Right ventricle myocardium inferior (tissue), 1 donor: ENCODE measurements around the gene LIX1L. TPM values are rescaled to one million over a fixed set of nuclear protein-coding genes. Genes with fewer than 3 reads are reported as not detected.

ENCODE experiments used
- ATAC-seq: fragments of 200-7000 bp; cut with Tn5 transposase; one replicate; pipeline ENCODE4 v1.9.1; 2020; ENCODE audit warnings: mild to moderate bottlenecking, moderate library complexity
- DNase-seq: peaks from one replicate; pipeline ENCODE4 v3.0.0; 2021; ENCODE audit errors: missing footprints
- intact Hi-C: fragments of 100-400 bp; cut with DNase I; formaldehyde crosslinking; loops from one replicate; pipeline ENCODE4 v1.11.0; 2022
- total RNA-seq: library from RNA; stranded (reverse); fragmentation: NEBNext Ultra II Directional; extraction: Animal tissue kit (Norgen Biotek cat#: 25700); gene quantifications from one replicate; pipeline ENCODE4 v1.2.1, GENCODE V29; 2021
- donor health status: DM: no; HTN: yes; CAD: no; lungs with severe emphysema.

The LIX1L gene
- total RNA-seq, 1 donor from 2014 or later, result 25.8 TPM

DNA sequence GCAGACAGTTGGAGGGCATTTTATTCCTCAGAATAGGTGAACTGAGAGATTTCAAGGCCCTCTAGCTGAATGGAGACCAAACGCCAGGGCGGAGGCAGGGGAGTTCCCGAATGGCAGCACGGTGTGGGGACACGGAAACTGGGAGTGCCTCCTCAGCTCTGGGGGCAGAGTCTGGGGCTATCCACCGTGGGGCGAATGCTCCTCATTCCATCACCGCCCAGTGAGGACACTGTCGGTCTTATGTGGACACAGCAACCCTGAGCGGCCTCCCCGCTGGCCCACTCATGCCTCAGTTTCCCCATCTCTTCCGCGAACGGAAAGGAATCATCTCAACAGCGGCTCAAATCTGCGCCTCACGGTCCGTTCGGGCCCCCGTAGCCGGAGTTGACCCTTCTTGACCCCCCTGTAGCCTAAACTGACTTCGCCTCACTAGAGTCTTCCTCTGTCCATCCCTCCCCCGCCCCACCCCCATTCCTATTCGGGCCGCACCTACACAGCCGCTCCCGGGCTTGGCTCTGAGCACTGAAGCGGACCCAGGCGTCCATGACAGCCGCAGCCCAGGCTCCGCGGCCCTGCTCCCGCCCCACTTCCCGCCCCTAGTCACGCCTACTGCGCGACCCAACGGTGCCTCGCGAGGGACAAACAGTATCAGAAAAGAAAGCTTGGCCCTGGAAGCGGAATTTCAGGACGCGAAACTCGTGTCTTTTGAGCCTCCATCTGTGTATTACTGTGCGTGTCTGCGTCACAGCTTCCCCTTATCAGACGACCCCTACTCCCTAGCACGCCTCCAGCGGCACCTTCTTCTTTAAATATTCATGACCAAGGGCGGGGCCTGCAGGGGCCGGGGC lies 39.4 kb downstream of the LIX1L start, which contains the start of gene PEX11B:
Gene PEX11B (minus strand): TSS at position 574 of the 848 bp plus-strand sequence. CDS start 29 bp downstream, at position 545.
- DNase-seq (peak; percentile 96), ATAC-seq (peak; percentile 95)
- intact Hi-C loops, result loop anchor here (5.0 kb wide), 1 partner anchor 39 kb away; the partner anchor contains the start of gene LIX1L

DNA sequence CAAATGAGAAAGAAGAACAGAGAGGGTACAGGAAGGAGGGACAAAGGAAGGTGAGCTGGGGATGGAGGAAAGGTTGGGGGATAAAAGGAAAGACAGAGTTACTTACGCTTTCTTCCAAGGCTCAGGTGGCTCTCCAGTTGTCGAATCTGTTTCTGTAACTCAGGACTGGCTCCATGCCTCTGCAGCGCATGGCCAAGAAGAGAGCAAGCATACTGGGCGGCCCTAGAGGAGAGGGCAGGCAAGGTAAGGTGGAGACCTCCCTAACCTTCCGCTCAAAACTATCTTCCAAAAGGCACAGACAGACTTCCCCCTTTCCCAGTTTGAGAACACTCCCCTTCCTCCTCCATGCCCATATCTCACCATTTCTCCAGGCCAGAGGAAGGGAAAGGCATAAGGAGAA lies 40.2 kb downstream of the LIX1L start:
- DNase-seq (no peak), ATAC-seq (no peak)
- intact Hi-C loops, result loop anchor here (5.0 kb wide), 1 partner anchor 40 kb away; the partner anchor contains the start of gene LIX1L

DNA sequence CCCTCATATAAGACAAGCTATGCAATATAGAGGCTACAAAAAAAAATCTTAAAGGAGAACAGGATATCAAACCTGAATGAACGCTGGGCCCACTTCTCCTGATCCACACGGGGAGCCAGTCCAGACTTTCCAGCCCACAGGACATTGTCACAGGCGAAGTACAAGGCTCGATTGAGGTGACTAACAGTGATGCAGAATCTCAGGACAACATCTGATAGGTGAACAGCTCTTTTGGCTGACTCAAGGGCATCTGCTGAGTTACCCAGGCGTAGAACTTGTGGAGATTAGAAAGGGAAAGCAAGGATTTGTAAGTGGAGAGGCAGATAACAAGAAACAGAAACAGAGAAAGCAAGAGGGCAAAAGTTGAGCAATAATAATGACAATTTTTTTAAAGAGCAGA lies 41.1 kb downstream of the LIX1L start:
- DNase-seq (no peak), ATAC-seq (no peak)
- intact Hi-C loops, result loop anchor here (5.0 kb wide), 1 partner anchor 41 kb away; the partner anchor contains the start of gene LIX1L

DNA sequence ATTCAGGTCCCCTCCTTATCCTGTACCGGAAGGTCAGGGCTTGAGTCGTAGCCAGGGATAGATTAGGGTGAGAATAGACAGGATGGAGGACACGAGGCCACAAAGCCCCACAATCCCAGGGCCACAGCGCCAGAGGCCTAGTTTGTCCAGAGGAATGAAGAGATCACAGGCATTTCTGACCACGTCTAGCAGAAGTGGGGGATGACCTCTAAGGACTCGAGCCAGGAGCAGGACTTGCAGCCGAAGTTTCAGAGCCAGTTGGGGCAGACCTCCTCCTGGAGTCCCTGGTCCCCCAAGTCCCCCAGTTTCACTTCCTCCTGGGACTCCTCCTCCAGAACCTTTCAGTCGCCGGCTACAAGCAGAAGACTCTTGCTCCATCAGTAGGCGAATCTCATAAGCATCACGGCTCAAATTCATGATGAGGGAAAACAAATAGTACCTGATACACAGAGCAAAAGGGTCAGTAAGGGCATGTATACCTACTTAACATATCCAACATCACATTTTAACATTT lies 45.6 kb downstream of the LIX1L start:
- DNase-seq, result no peak
- intact Hi-C loops, result no loop called here
- no peak for ATAC-seq

DNA sequence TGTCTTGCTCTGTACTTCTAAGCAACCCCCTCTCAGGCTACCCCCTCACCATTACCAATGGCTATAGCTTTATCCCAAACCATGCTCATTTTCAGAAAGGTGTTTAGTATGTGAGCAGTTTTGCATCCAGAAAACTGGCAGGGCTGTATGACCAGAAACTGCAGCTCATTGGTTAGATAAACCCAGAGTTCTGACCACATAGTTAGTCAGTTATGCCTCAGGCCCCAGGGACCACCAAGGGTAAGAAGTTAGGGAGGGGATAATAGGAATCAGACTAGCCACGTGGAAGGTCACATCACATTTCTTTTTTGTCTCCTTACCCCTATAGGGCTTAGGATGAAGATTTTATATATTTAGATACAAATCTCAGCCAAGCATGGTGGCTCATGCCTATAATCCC lies 49.2 kb downstream of the LIX1L start:
- intact Hi-C loops, result loop anchor here (1.0 kb wide), 1 partner anchor 16 kb away; no protein-coding TSS in a partner anchor
- ATAC-seq, result no peak
- DNase-seq, result no peak

DNA sequence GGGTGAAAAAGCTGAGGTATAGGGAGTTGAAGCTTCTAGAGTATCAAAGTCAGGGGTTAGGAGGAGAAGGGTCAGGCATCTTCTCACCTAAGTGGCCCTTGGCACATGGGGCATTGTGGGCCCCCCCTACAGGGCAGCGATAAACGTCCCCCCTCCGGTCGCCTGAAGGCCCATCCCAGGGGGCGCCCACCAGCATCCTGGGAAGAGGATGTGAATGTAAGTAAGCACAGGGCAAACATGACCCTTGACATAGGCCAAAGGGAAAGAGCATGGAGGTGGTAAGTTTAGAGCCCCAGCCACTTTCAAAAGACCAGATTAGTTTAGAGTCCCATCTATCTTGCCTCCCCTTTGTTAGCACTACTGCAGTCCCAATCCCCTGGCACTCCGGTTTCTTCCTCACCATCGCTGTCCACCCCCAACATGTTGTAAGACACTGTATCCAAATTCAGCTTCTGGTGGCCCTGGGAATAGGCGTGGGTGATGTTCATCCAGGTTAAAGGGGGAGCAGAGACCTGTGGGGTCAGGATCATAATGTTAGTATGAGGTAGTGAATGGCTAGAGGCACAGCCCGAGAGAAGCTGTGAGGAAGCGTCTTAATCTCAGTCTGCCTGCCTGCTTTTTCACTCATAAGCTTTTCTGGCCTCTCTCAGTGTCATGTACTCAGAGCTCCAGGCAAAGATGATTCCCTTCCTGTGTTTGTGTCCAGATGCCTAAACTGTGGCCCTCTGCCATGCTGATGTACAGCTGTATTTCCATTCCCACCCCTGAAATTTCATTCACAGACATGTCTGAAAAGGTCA lies 50.7 kb downstream of the LIX1L start:
- intact Hi-C loops, result no loop called here
- no peak for ATAC-seq

DNA sequence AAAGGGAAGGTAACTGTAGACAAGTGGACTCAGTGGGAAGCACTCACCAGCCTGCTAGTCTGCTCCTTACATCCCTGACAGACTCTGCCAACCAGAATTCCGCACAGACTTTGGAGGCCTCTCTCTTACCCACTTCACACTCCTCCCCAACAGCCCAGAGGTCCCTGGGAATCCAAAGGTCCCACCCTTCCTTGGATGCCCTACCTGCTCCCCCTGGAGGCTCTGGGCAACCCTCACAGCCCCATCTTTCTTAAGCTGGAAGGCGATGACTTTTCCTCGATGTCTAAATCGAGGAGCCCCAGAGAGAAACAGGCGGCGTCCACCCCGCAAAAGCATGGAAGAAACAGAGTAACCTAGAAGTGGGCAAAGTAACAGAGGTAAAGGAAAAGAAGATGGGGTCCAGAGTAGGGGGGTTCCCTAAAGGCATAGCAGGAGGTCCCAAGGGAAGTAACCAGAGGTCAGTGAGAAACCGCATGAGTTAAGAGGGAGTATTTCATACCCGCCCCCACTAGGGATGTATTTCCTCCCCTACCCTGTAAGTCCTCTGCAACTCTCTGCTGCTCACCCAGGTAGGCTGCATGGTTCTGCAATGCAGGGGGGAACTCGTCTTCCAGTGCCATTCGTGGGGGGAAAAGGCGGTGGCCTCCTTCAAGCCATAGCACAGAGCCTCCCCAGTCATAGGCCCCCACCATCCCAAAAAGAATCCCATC lies 56.4 kb downstream of the LIX1L start:
- ATAC-seq, result no peak
- no peak for DNase-seq
- intact Hi-C loops, result no loop called here

More for the DNA sequence above, 50.7 kb downstream of the LIX1L start:
- DNase-seq, result no peak

DNA sequence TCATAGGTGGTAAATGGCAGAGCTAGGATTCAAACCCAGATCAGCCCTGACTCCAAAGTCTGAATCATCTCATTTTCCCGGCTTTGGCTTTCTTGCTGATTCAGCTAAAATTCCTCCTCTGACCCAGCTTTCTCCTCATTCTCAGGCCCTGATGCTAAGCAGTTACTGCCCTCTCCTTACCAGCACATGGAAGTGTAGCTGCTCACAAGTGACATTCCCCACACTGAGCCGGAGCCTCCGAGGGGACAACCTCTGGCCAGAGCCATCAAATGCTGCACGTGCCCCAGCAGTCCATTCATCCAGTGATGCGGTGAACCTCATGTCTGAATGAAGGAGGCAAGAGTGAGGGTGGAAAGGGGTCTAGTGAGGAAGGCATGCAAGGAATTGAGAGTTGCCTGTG lies 59.1 kb downstream of the LIX1L start:
- ATAC-seq, result no peak
- no peak for DNase-seq
- intact Hi-C loops, result no loop called here

DNA sequence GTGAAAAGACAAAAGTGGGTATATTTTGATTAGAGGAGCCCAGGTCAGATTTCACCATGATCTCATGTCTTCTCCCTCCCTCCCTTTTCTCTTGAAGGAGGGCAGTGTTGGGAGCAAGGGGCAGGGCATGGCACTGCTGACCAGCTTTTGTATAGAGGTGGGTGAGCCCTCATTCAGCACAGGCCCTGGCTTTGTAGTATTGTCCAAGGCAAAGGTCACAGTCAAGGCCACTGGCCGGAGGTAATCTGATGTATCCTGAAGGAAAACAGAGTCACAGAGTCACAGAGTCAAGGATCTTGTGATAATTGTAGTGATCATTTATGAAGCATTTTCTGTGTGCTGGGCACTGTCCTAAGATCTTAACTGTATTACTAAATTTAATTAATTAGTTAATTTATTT lies 59.8 kb downstream of the LIX1L start:
- intact Hi-C loops, result no loop called here
- ATAC-seq (no peak), DNase-seq (no peak)

DNA sequence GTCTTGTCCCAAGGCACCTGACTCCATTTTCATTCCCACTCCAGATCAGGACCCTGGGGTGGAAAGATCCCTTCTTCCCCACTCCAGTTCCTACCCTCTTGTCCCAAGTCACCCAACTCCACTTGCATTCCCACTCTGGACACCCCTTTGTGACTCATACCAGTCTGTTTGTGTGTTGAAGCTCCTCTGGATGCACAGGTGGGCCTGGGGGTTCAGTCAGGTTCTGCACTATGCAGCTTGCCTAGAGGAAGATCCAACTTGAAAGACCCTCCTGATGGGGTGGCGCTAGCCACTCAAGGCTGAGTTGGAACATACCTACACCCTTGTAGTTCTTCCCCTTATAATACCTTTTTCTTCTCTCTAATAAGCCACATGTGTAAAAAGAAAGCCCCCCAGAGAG lies 62.3 kb downstream of the LIX1L start:
- ATAC-seq, result no peak
- DNase-seq, result no peak
- intact Hi-C loops, result no loop called here

DNA sequence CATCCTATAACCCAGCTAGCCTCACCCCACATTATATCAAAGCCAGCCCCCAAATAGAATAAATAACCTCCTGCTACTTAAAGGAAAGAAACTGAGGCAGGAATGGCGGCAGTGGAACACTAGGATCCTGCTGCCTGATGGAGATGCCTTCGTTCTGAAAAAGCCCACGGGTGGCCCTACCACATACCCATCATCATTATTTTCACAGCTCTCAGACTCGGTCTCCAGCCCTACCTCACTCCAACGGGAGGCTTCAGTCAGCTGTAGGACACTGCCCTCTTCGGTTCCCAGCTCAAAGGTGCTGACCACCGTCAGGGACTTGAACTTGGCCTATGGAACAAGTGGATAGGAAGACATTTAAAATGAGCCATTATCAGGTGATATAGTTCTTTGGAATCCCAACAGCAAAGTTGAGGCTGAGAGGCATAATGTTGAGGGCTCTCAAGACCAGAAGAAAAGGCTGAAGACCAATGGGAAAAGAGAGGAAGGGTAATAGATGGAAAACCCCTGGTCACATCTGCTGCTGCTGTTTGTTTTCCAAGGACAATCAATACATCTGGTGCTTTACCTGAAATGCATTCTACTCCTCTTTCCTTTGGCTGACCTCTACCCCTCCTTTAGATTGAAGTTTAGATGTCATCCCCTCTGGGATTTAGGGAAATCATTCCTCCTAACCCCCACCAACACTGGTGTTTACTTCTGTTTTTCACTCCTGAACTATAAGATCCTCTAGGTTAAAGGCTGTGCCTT lies 64.3 kb downstream of the LIX1L start:
- no peak for DNase-seq
- no peak for ATAC-seq
- intact Hi-C loops, result loop anchor here (2.0 to 5.0 kb wide), 2 partner anchors 34 to 119 kb away; partner anchors contain the start of gene RBM8A

DNA sequence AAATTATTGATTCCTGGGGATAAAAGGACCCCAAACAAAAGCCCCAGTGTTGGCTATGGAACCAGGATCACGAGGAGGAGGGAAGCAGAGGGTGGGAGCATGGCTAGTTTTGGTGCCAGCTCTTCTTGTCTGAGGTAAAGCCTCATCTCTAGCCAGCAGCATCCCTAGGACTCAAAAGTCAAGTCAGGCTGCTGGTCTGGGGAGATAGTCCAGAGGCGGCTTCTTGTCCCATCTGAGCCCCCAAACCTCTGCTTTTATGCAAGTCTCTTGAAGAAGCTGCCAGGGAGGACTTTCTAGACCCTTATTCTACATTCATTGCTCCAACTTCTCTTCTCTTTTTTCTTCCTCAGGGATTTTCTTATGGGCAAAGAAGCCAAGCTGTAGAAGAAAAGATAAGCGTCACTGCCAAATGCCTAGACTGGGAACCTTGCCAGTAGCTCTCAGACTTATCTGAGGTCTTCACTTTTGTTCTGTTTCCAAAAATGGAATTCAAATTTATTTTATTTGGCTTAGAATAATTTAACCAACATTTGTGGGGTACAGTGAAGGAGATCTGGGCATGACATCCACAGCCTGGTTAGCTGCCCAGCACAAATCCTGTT lies 65.2 kb downstream of the LIX1L start:
- no peak for ATAC-seq
- no peak for DNase-seq
- intact Hi-C loops, result loop anchor here (1.0 to 5.0 kb wide), 3 partner anchors 16 to 120 kb away; partner anchors contain the start of gene RBM8A

DNA sequence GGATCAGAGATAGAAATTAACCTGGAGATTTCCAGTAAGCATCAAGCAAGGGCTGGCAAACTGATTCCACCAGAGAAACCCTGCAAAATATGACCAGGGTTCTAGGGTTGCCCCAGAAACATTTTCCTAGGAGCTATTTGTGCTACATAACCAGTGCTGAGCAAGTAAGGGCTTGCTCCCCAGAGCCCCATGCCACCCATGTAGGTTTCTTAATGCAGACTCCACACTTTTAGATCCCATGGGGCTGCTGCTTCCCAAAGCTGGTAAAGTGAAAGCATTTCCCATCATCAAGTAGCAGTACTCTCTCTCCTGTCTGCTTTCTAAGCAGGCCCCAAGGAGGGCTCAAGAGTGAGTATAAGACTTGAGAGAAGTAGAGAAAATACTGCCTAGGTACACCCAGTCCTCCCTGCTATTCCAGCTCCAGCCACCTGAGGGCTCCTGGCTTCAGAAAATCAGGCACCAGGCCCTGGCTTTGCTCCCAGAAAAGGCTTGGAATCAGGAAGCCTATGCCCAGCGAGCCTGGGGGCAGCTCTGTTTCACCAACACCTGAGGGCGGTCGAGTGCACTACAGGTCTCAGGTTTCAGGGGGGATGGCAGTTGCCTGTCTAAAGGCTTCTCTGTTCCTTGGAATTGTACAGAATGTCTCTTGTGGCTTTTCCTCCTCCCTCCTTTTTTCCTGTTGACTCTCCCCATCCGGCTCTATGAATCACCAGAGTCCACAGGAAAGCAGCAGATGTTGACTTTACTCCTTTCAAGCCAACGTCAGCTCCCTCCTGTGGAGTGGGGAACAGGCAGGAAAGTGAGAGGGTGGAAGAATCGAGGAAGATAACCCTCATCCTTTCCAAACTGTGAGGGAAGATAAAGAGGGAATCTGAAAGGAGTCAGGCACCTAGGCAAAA lies 66.0 kb downstream of the LIX1L start:
- peak; percentile 91 for ATAC-seq
- peak; percentile 88 for DNase-seq
- intact Hi-C loops, result loop anchor here (1.0 to 5.0 kb wide), 4 partner anchors 16 to 121 kb away; partner anchors contain the start of genes PIAS3 and RBM8A

DNA sequence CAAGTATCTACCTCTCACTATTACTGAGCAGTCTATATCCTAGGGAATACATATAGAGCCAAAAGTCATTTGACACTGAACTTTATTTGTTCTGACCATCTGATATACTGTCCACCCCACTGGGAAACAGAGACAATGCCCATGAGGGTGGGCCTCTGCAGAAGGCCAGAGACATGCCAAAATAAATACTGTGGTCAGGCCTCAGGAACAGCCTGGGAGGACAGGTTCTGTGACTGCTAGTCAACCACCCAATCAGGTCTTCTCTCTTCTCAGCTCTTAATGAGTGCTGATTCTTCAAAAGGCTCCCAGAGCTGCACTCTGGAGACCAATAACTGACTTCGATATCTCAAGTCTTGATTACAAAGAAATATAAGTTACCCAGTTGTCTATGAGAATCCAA lies 66.7 kb downstream of the LIX1L start:
- intact Hi-C loops, result loop anchor here (2.0 to 5.0 kb wide), 2 partner anchors 32 to 36 kb away; partner anchors contain the start of genes PIAS3 and RBM8A
- no peak for DNase-seq
- ATAC-seq, result no peak

DNA sequence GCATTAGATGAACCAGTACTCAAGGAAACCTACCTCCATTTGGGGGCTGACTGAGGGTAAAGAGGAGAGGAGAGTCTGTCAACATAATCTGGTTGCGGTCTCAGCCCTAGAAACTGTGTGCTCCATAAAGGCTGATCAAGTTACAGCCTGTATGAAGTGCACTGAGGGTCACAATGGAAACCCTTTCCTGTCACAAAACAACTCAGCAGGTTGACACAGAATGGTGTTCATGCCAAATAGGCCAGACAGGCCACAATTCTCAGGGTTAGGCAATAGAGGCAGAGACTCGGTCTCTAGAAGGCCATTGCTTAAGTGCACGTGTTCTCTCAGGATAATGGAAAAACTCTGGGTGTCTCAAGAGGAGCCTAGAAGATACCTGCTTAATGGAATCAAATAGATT lies 68.1 kb downstream of the LIX1L start:
- intact Hi-C loops, result loop anchor here (2.0 to 5.0 kb wide), 2 partner anchors 31 to 38 kb away; partner anchors contain the start of genes PIAS3 and RBM8A
- ATAC-seq (no peak), DNase-seq (no peak)

DNA sequence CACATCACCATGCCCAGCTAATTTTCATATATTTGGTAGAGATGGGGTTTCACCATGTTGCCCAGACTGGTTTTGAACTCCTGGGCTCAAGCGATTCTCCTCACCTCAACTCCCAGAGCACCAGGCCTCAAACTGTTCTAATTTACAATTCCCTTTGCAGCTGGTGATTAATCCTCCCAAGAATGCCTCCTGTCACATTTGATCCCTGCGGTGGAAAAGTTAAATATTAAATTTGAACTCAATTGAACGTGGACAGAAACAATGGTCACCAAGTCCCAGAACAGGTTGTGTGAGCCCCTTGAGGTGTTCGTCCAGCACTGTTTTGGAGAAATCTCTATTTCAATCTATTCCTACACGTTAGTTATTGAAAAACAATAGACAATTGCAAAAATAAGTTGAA lies 70.2 kb downstream of the LIX1L start:
- intact Hi-C loops, result no loop called here
- no peak for DNase-seq
- ATAC-seq, result no peak
